ENCODE measurements around the gene CD55. TPM values are rescaled to one million over a fixed set of nuclear protein-coding genes. Genes with fewer than 3 reads are reported as not detected.

CD55 gene
- total RNA-seq, 1 donor from 2014 or later: 61.9 TPM

GRCh38 chr1:207401578-207401977 is 80.1 kb downstream of the CD55 start:
- intact Hi-C loops (cut with DNase I): loop anchor here (5.0 to 10.0 kb wide), 3 partner anchors 79 to 217 kb away; partner anchors contain the start of gene CD55
- DNase-seq (ENCODE audit: low spot score): no peak

- DNase-seq (ENCODE audit: low spot score): no peak
- intact Hi-C loops (cut with DNase I): loop anchor here (5.0 to 10.0 kb wide), 3 partner anchors 80 to 218 kb away; partner anchors contain the start of gene CD55
Measured at GRCh38 chr1:207402744-207403143, 81.3 kb downstream of the CD55 start.

DNA sequence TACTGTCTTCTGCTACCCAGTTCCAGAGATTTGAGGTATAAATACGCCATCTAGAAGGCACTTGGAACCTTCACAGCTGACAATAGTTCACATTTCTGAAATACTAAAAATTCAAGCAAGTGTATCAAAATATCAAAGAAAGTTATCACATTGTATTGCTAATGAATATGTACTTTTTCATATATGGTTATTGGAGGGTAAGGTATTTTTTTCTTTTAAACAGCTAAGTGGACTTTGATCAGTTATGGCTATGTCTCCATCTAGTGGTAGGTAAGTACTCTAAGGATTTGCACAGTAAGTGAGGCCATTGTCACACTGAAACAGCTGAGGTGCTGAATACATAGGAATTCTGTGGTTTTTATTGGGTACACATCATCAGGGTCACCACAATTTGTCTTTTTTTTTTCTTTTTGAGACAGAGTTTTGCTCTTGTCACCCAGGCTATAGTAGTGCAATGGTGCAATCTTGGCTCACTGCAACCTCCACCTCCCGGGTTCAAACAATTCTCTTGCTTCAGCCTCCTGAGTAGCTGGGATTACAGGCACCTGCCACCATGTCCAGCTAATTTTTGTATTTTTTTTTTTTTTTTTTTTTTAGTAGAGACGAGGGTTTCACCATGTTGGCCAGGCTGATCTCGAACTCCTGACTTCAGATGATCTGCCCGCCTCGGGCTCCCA is 83.5 kb downstream of the CD55 start:
- DNase-seq (ENCODE audit: low spot score): no peak
- intact Hi-C loops (cut with DNase I): loop anchor here (1.0 to 10.0 kb wide), 4 partner anchors 83 to 321 kb away; partner anchors contain the start of gene CD55

- intact Hi-C loops (cut with DNase I): loop anchor here (10.0 kb wide), 1 partner anchor 221 kb away; no protein-coding TSS in a partner anchor
- no peak for DNase-seq (ENCODE audit: low spot score)
Measured at GRCh38 chr1:207405814-207406213, 84.3 kb downstream of the CD55 start.

DNA sequence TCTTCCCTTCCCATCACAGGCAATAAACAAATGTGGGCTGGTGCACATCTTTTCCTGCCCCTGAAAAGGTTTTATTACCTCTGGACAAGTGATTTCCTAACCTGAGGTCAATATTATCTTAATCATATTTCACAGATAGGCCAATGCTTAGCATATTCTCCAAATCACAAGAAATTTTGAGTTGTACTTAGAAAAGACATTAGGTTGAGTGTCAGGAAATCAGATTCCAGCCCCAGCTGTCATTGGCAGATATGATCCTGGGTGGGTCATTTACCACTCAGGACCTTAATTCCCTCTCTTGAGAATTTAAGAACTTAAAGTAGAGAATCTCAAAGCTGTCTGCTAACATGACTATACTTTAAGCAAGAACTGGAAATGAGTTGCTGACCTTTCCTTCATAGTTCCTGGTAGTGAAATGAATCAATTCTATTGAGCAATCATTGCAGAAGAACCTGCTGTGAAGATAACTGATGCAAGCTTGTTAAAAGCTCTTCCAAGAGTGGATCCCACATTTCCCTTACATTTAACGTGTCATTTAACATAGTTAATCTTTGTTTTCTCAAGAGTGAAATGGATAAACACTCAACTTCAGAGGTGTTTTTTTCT is 86.3 kb downstream of the CD55 start:
- DNase-seq (ENCODE audit: low spot score): no peak
- intact Hi-C loops (cut with DNase I): loop anchor here (10.0 kb wide), 1 partner anchor 223 kb away; no protein-coding TSS in a partner anchor

Other genes starting within 250 kb of the CD55 start
- gene C4BPB, start 232.8 kb upstream of the CD55 start, total RNA-seq: 0.24 TPM
- gene C4BPA, start 217.4 kb upstream of the CD55 start, total RNA-seq: not detected
- not detected for gene CR2, start 132.7 kb downstream of the CD55 start, total RNA-seq
- 4.1 TPM for gene CR1, start 174.5 kb downstream of the CD55 start, total RNA-seq